ENCODE results near the gene SKIL.
A peak's percentile ranks its signal among the peaks of the same experiment; 100 is the strongest.

The SKIL gene

DNA sequence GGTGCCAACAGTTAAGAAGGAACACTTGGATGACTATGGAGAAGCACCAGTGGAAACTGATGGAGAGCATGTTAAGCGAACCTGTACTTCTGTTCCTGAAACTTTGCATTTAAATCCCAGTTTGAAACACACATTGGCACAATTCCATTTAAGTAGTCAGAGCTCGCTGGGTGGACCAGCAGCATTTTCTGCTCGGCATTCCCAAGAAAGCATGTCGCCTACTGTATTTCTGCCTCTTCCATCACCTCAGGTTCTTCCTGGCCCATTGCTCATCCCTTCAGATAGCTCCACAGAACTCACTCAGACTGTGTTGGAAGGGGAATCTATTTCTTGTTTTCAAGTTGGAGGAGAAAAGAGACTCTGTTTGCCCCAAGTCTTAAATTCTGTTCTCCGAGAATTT lies 3.0 kb downstream of the SKIL start:
- no peak for DNase-seq (ENCODE audit: insufficient read length, low spot score)
- FAIRE-seq: no peak
- TF ChIP-seq, protein P1, sequence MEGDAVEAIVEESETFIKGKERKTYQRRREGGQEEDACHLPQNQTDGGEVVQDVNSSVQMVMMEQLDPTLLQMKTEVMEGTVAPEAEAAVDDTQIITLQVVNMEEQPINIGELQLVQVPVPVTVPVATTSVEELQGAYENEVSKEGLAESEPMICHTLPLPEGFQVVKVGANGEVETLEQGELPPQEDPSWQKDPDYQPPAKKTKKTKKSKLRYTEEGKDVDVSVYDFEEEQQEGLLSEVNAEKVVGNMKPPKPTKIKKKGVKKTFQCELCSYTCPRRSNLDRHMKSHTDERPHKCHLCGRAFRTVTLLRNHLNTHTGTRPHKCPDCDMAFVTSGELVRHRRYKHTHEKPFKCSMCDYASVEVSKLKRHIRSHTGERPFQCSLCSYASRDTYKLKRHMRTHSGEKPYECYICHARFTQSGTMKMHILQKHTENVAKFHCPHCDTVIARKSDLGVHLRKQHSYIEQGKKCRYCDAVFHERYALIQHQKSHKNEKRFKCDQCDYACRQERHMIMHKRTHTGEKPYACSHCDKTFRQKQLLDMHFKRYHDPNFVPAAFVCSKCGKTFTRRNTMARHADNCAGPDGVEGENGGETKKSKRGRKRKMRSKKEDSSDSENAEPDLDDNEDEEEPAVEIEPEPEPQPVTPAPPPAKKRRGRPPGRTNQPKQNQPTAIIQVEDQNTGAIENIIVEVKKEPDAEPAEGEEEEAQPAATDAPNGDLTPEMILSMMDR (IDR thresholded peaks at IDR 0.05; ENCODE audit: insufficient read depth, missing control alignments): no peak

DNA sequence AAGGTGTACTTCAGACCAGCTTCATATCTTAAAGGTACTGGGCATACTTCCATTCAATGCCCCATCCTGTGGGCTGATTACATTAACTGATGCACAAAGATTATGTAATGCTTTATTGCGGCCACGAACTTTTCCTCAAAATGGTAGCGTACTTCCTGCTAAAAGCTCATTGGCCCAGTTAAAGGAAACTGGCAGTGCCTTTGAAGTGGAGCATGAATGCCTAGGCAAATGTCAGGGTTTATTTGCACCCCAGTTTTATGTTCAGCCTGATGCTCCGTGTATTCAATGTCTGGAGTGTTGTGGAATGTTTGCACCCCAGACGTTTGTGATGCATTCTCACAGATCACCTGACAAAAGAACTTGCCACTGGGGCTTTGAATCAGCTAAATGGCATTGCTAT lies 3.4 kb downstream of the SKIL start:
- FAIRE-seq (no peak), DNase-seq (ENCODE audit: insufficient read length, low spot score) (no peak)
- TF ChIP-seq, protein P1 (IDR thresholded peaks at IDR 0.05; ENCODE audit: insufficient read depth, missing control alignments): no peak

DNA sequence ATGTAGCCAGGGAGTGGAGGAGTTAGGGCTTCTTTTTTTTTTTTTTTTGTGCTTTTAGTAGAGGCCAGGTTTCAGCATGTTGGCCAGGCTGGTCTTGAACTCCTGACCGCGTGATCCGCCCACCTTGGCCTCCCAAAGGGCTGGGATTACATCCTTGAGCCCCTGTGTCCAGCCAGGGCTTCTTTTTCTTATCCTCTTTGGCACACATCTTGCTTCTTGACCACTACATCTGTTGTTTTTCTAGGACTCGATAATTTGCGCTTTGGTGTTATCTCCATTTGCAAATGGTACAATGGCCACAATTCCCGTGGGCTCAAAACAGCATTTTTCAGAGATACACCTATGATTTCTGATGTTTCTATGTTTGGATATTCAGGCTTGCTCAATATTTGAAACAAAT lies 4.2 kb downstream of the SKIL start:
- TF ChIP-seq, protein P1 (IDR thresholded peaks at IDR 0.05; ENCODE audit: insufficient read depth, missing control alignments): no peak
- FAIRE-seq (no peak), DNase-seq (ENCODE audit: insufficient read length, low spot score) (no peak)

DNA sequence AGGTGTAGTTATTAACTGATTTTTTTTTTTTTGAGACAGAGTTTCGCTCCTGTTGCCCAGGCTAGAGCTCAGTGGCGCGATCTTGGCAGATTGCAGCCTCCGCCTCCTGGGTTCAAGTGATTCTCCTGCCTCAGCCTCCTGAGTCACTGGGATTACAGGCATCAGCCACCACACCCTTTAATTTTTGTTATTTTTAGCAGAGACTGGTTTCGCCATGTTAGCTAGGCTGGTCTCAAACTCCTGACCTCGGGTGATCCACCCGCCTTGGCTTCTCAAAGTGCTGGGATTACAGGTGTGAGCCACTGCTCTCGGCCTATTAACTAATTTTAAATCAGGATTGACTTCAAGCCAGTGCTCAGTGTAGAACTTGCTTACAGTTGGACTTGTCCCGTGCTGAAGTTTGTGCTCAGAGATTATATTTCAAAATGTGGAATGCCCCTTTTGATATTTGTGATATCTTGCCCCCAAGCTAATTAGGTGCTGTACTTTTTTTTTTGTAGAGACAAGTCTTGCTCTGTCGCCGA lies 6.0 kb downstream of the SKIL start:
- DNase-seq (ENCODE audit: insufficient read length, low spot score) (no peak), FAIRE-seq (no peak)
- TF ChIP-seq, protein P1 (IDR thresholded peaks at IDR 0.05; ENCODE audit: insufficient read depth, missing control alignments): no peak

DNA sequence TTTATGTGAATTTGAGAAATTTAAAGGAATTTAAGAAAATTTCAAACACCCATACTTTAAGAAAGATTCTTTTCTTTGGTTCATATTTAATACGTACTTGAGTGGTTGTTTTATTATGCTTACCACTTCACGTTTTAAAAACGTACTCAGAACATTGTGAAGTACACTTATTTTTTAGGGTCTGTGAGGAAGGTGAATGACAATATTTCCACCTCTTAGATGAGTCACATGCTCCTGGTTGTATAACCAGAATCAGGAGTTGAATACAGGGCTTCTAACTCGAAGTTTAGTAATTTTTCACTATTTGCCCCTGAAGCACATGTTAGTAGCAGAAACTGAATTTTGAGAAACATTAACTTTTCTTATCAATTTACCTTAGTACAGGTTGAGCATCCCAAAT lies 7.5 kb downstream of the SKIL start:
- peak; percentile 82 for FAIRE-seq
- DNase-seq (ENCODE audit: insufficient read length, low spot score): no peak
- TF ChIP-seq, protein P1 (IDR thresholded peaks at IDR 0.05; ENCODE audit: insufficient read depth, missing control alignments): no peak

DNA sequence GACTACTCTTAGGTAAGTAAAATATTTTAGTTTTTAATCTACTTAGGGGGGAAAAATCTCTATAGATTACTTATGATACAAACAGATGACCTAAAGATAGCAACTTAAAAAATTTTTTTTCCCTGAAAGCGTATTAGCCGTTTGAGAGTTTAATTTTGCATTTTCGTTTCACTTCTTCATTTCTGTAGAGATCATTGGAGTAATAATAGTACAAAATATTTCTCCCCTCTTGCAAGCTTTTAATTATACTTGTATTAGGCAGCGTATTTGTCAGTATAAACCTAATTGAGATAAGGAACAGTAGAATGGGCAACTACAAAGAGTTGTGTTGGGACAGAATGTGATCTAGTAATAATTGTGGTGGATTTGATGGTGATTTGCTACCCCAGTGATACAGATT lies 10.3 kb downstream of the SKIL start:
- no peak for FAIRE-seq
- TF ChIP-seq, protein P1 (IDR thresholded peaks at IDR 0.05; ENCODE audit: insufficient read depth, missing control alignments): no peak

DNA sequence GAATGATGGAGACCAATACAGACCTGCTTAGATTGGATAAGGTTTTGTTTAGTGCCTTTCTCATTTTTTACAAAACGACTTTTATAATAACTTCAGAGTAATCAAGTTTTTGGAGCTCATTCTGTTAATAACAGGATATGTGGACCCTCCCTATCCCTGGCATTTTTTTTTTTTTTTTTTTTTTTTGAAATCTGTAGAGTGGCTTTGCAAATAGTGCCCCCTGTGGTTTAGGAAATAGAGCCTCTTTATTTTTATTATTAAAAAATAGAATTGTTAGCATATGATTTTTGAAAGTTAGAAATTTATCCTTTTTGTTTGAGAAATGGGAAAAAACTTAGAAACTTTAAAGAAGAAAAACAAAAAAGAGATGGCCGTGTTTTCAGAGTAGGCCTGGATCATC lies 11.4 kb downstream of the SKIL start:
- TF ChIP-seq, protein P1 (IDR thresholded peaks at IDR 0.05; ENCODE audit: insufficient read depth, missing control alignments): no peak
- FAIRE-seq (no peak), DNase-seq (ENCODE audit: insufficient read length, low spot score) (no peak)

More for the DNA sequence above, 10.3 kb downstream of the SKIL start:
- no peak for DNase-seq (ENCODE audit: insufficient read length, low spot score)
